ENCODE measurements around the gene TRIB2.

- TF ChIP-seq, protein P1, sequence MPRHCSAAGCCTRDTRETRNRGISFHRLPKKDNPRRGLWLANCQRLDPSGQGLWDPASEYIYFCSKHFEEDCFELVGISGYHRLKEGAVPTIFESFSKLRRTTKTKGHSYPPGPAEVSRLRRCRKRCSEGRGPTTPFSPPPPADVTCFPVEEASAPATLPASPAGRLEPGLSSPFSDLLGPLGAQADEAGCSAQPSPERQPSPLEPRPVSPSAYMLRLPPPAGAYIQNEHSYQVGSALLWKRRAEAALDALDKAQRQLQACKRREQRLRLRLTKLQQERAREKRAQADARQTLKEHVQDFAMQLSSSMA (CRISPR knock-in tag; IDR thresholded peaks at IDR 0.05) = no peak
- no peak for TF ChIP-seq LCOR (CRISPR knock-in tag; IDR thresholded peaks at IDR 0.05)
- no peak for TF ChIP-seq MAX (CRISPR knock-in tag; IDR thresholded peaks at IDR 0.05)
- no peak for TF ChIP-seq HDGF (IDR thresholded peaks at IDR 0.05)
- no peak for TF ChIP-seq NFYB (IDR thresholded peaks at IDR 0.05; ENCODE audit: extremely low read depth, insufficient read length)
- TF ChIP-seq ZNF274 (IDR thresholded peaks at IDR 0.05; ENCODE audit: borderline replicate concordance, low read depth, low read length) = no peak
- no peak for TF ChIP-seq CREM (IDR thresholded peaks at IDR 0.05; ENCODE audit: low read depth)
- TF ChIP-seq, protein P2, sequence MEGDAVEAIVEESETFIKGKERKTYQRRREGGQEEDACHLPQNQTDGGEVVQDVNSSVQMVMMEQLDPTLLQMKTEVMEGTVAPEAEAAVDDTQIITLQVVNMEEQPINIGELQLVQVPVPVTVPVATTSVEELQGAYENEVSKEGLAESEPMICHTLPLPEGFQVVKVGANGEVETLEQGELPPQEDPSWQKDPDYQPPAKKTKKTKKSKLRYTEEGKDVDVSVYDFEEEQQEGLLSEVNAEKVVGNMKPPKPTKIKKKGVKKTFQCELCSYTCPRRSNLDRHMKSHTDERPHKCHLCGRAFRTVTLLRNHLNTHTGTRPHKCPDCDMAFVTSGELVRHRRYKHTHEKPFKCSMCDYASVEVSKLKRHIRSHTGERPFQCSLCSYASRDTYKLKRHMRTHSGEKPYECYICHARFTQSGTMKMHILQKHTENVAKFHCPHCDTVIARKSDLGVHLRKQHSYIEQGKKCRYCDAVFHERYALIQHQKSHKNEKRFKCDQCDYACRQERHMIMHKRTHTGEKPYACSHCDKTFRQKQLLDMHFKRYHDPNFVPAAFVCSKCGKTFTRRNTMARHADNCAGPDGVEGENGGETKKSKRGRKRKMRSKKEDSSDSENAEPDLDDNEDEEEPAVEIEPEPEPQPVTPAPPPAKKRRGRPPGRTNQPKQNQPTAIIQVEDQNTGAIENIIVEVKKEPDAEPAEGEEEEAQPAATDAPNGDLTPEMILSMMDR (IDR thresholded peaks at IDR 0.05 in 2 of 3, conservative IDR thresholded peaks at IDR 0.05 in 1 of 3; ENCODE audit: insufficient read depth in 2 of 3, low read depth in 1 of 3, low read length in 3 of 3) = no peak
- TF ChIP-seq ARID2 (IDR thresholded peaks at IDR 0.05) = no peak
- no peak for TF ChIP-seq XRCC3 (IDR thresholded peaks at IDR 0.05)
Measured at GRCh38 chr2:12704378-12704777, 12.4 kb upstream of the TRIB2 start.
